ENCODE results near the gene CELSR1.

GRCh38 chr22:46331496-46331895 lies 205.9 kb downstream of the CELSR1 start:
- no peak for TF ChIP-seq CTCF (IDR thresholded peaks at IDR 0.05)
- no peak for TF ChIP-seq POLR2A (IDR thresholded peaks at IDR 0.05)

Data from lower leg skin (tissue), 3 donors.